BJ (cell line): ENCODE results near the gene KIF2A. TPM values are rescaled to one million over a fixed set of nuclear protein-coding genes. Genes with fewer than 3 reads are reported as not detected.

Experiments used
- CTCF ChIA-PET: fragments of 350-600 bp; formaldehyde crosslinking; extraction: SDS; loops from one replicate; lab custom pipeline; 2021; ENCODE audit warnings: antibody characterized with exemption, inconsistent platforms; lab: Yijun Ruan, JAX
- POLR2A ChIA-PET: fragments of 300-600 bp; sonication (Branson Sonifier 250); formaldehyde crosslinking; extraction: SDS; loops from one replicate; lab custom pipeline; 2021; ENCODE audit warnings: antibody characterized with exemption; lab: Charles Lee
- DNase-seq: peaks from one replicate; pipeline ENCODE4 v3.0.0-alpha.2; 2011; ENCODE audit warnings: low read depth
- H3K27me3 ChIP-seq: 2 replicates; pipeline ENCODE4 v1.6.0; 2011; ENCODE audit warnings: low read length; ENCODE audit not compliant: control insufficient read depth, insufficient read depth
- H3K36me3 ChIP-seq: 2 replicates; pipeline ENCODE4 v1.5.1; 2011; ENCODE audit warnings: low read length; ENCODE audit not compliant: control insufficient read depth, insufficient read depth
- H3K4me3 ChIP-seq: 2 replicates; pipeline ENCODE4 v1.5.1; 2011; ENCODE audit warnings: low read depth, mild to moderate bottlenecking, control low read depth, low read length
- polyA plus RNA-seq: library from polyadenylated mRNA; depleted of rRNA; stranded (reverse); fragments of >200 nt; gene quantifications from 2 replicates; pipeline ENCODE4 v1.2.3, GENCODE V29; 2011
- TF ChIP-seq, protein P1 (sequence below): IDR thresholded peaks from 2 replicates; pipeline ENCODE4 v1.5.1; 2011; ENCODE audit warnings: low read depth, mild to moderate bottlenecking, control low read depth, inconsistent platforms, low read length, moderate library complexity; ENCODE audit not compliant: insufficient read depth

KIF2A gene
- polyA plus RNA-seq, 1 experiment: 11.6 TPM

DNA sequence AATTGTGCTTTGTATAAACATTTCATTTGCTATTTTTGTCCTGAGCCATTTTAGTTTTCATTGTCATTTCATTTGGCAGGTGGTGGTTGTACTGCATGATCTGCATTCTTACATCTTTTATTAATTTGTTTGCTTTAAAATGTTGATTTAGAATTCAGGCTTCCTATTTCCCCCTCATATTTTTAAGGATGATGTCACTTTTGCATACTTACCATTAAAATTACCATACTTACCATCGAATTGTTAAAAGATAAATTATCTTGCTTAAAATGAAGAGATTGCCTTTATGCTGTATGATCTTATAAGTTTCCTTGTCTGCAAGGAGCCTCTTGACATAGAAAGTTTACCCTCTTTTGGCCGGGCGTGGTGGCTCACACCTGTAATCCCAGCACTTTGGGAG lies 66.6 kb downstream of the KIF2A start:
- TF ChIP-seq, protein P1, sequence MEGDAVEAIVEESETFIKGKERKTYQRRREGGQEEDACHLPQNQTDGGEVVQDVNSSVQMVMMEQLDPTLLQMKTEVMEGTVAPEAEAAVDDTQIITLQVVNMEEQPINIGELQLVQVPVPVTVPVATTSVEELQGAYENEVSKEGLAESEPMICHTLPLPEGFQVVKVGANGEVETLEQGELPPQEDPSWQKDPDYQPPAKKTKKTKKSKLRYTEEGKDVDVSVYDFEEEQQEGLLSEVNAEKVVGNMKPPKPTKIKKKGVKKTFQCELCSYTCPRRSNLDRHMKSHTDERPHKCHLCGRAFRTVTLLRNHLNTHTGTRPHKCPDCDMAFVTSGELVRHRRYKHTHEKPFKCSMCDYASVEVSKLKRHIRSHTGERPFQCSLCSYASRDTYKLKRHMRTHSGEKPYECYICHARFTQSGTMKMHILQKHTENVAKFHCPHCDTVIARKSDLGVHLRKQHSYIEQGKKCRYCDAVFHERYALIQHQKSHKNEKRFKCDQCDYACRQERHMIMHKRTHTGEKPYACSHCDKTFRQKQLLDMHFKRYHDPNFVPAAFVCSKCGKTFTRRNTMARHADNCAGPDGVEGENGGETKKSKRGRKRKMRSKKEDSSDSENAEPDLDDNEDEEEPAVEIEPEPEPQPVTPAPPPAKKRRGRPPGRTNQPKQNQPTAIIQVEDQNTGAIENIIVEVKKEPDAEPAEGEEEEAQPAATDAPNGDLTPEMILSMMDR: no peak
- Histone ChIP-seq H3K27me3 (no peaks in the 10 kb centered on the region), H3K36me3 (peaks cover 2% of the 10 kb centered on the region), H3K4me3 (no peak overlapping the region)
- POLR2A ChIA-PET: no interaction called here
- CTCF ChIA-PET: no interaction called here
- no peak for DNase-seq

DNA sequence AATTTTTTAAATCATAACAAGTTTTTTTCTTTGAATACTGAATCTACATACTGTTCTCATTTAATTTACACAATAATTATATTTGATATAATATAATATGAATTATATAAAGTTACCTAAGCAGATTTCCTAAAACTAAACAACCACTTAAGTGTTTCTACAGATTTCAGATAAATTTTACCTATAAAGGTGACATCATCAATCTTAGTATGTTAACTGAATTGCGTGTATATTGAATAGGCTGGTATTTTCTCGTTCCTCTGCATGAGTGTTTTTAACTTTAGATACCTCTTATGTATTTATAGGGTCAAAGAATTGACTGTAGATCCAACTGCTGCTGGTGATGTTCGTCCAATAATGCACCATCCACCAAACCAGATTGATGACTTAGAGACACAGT lies 67.4 kb downstream of the KIF2A start:
- CTCF ChIA-PET: no interaction called here
- Histone ChIP-seq H3K27me3 (no peaks in the 10 kb centered on the region), H3K36me3 (peaks cover 2% of the 10 kb centered on the region), H3K4me3 (no peak overlapping the region)
- TF ChIP-seq, protein P1: no peak
- DNase-seq: no peak
- POLR2A ChIA-PET: no interaction called here

DNA sequence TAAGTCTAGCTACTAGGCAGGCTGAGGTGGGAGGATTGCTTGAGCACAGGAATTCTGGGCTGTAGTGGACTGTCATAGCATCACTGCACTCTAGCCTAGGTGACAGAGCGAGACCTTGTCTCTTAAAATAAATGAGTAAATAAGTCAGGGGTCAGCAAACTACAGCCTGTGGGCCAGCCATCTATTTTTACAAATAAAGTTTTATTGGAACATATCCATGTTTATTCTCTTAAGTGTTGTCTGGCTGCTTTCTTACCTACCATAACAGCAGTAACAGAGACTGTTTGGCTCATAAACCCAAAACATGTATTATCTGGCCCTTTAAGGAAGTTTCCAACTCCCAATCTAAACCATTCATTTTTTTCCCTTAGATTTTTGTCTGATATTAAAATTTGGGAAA lies 68.1 kb downstream of the KIF2A start:
- ChIA-PET CTCF (interaction anchor here (0.6 kb wide), 1 partner anchor 7 kb away, joined by 3 read pairs; no protein-coding TSS in a partner anchor), POLR2A (no interaction called here)
- no peak for DNase-seq
- Histone ChIP-seq H3K27me3 (no peaks in the 10 kb centered on the region), H3K4me3 (no peak overlapping the region), H3K36me3 (peaks cover 2% of the 10 kb centered on the region)
- TF ChIP-seq, protein P1: no peak

DNA sequence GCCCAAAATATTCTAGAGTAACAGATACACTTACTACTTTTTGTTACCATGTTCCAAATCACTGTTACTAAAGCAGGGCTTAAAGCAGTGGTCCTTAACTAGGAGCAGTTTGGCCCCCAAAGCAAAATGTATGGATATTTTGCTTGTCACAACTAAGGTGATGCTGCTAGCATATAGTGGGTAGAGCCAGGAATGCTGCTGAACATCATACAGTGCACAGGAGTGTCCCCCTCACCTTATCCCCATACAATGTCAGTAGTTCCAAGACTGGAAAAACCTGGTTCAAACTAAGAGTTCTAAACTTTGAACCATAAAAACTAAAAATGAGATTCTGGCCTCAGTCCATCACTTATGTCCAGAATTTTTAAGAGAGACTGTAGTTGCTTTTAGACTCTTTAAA lies 69.6 kb downstream of the KIF2A start:
- Histone ChIP-seq H3K4me3 (no peak overlapping the region), H3K27me3 (no peaks in the 10 kb centered on the region), H3K36me3 (peaks cover 3% of the 10 kb centered on the region)
- DNase-seq: no peak
- CTCF ChIA-PET: no interaction called here
- TF ChIP-seq, protein P1: no peak
- POLR2A ChIA-PET: no interaction called here

DNA sequence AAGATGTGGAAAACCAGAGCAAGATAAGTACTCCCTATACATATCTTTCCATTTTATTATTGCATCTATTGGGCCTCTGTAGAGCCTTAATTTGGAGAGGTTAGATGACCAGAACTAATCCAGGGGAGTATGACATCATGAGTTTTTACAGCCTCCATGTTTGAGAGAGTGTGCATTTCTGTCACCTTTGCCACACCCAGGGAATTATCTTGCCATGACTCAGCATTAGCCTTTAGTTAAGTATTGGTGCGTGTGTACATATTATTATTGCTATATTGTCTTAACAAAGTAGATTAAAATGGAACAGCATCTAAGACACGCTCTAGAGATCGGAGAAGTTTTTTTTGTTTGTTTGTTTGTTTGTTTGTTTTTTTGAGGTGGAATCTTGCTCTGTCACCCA lies 70.1 kb downstream of the KIF2A start:
- DNase-seq: no peak
- H3K36me3 ChIP-seq: peaks cover 3% of the 10 kb centered on the region
- TF ChIP-seq, protein P1: no peak
- H3K27me3 ChIP-seq: no peaks in the 10 kb centered on the region
- ChIA-PET POLR2A (no interaction called here), CTCF (interaction anchor here (0.7 to 1.1 kb wide), 3 partner anchors 21 to 135 kb away, joined by 3 to 4 read pairs (median 3); no protein-coding TSS in a partner anchor)
- H3K4me3 ChIP-seq: no peak overlapping the region
